ENCODE results near the gene MCM5. TPM values are rescaled to one million over a fixed set of nuclear protein-coding genes. Genes with fewer than 3 reads are reported as not detected.

Gene MCM5
- total and polyA plus RNA-seq, 2 of the 13 experiments (the other 11 are each of a cell fraction or from before 2014, with no cell fraction given): 40.2 to 93.5 TPM

- TF ChIP-seq ZNF629 (CRISPR knock-in tag; conservative IDR thresholded peaks at IDR 0.05) (0 out of 2 replicates have a peak, but pooled peaks have one; percentile 21), PPARG (CRISPR knock-in tag; conservative IDR thresholded peaks at IDR 0.05) (0 out of 2 replicates have a peak, but pooled peaks have one; percentile 30), BCL6 (CRISPR knock-in tag; IDR thresholded peaks at IDR 0.05) (peak; percentile 77), TBX2 (CRISPR knock-in tag; IDR thresholded peaks at IDR 0.05; ENCODE audit: borderline replicate concordance) (peak; percentile 57; the same call in 1 of the 2 replicates), FOXJ3 (CRISPR knock-in tag; IDR thresholded peaks at IDR 0.05; ENCODE audit: borderline replicate concordance) (0 out of 2 replicates have a peak, but pooled peaks have one; percentile 52), HOXA3 (CRISPR knock-in tag; IDR thresholded peaks at IDR 0.05) (peak; percentile 59; the same call in 1 of the 2 replicates), SNAI1 (CRISPR knock-in tag; IDR thresholded peaks at IDR 0.05; ENCODE audit: borderline replicate concordance) (no peak), ZEB1 (IDR thresholded peaks at IDR 0.05; ENCODE audit: insufficient replicate concordance, low read depth) (no peak), ATF4 (CRISPR knock-in tag; IDR thresholded peaks at IDR 0.05) (no peak), TCF7 (IDR thresholded peaks at IDR 0.05; ENCODE audit: low read depth) (peak; percentile 85), ZNF614 (CRISPR knock-in tag; IDR thresholded peaks at IDR 0.05; ENCODE audit: borderline replicate concordance) (0 out of 2 replicates have a peak, but pooled peaks have one; percentile 11), KLF16 (CRISPR knock-in tag; IDR thresholded peaks at IDR 0.05) (0 out of 4 replicates have a peak, but pooled peaks of 1 of the 2 experiments have one; percentile 14), ZNF710 (CRISPR knock-in tag; IDR thresholded peaks at IDR 0.05; ENCODE audit: borderline replicate concordance) (no peak), RFX5 (IDR thresholded peaks at IDR 0.05; ENCODE audit: low read depth, low read length) (no peak), PRDM10 (CRISPR knock-in tag; IDR thresholded peaks at IDR 0.05; ENCODE audit: low read depth) (peak; percentile 42; the same call in 1 of the 2 replicates), SOX6 (IDR thresholded peaks at IDR 0.05) (no peak), SOX6 (CRISPR knock-in tag; IDR thresholded peaks at IDR 0.05) (peak; percentile 71; the same call in 1 of the 2 replicates), POGZ (CRISPR knock-in tag; IDR thresholded peaks at IDR 0.05) (peak; percentile 20; the same call in 1 of the 2 replicates), ZNF563 (CRISPR knock-in tag; IDR thresholded peaks at IDR 0.05) (no peak), NCOR1 (IDR thresholded peaks at IDR 0.05; ENCODE audit: borderline replicate concordance, low read length) (peak; percentile 59; the same call in 1 of the 2 replicates), THRA (CRISPR knock-in tag; IDR thresholded peaks at IDR 0.05; ENCODE audit: borderline replicate concordance) (peak; percentile 71)
These were observed 2.6 kb upstream of the MCM5 start (continued) for GRCh38 chr22:35397095-35397904.

Data from HepG2 (cell line).